Occipital lobe (tissue), 3 donors: Measurements from ENCODE around the gene DAD1. TPM values are rescaled to one million over a fixed set of nuclear protein-coding genes. Genes with fewer than 3 reads are reported as not detected.

Source experiments
- DNase-seq: peaks from one replicate; lab custom pipeline; 2025; lab: John Stamatoyannopoulos, UW
- small RNA-seq: library from RNA; depleted of rRNA; stranded (forward); fragments of <200 nt; gene quantifications from one replicate; pipeline ENCODE3, GENCODE V24; 2014
- total RNA-seq: library from RNA; depleted of rRNA; stranded (reverse); fragments of >200 nt; gene quantifications from one replicate; pipeline ENCODE4 v1.2.3, GENCODE V29; 2014

DAD1 gene
- total RNA-seq, 1 donor from 2014 or later = 72.5 TPM

DNA sequence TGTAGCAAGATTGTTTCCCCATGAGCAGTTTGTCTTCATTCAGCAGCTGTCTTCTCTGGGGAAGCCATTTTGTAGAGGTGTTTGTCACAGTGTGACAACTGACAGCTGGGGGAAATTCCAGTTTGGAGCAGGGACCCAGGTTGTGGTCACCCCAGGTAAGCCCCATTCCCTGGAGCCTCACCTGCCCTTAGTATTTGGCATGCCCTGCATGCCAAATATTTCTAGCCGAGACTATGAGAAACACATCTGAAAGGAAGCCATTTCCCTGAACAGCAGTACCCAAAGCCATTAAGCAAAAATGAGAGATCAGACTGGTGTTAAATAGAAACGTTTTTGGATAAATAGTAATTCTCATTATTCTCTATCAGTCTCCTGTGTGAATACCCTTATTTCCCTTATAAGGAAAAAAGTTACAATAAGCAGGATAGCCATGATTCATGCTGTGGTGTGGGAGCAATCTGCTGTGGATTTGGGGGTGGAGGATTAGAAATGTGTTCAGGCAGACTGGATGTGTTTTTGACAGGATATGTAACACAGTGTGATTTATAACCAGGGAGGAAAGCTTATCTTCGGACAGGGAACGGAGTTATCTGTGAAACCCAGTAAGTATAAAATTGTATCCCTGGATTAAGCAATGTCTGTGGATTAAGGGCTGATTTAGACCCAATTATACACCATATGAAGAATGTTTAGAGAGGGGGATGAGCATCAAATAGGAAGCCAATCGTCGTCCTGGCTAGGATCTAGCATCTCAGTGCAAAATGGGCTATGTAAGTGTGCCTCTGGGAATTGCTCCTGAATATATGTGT is 68.9 kb downstream of the DAD1 start:
- DNase-seq = no peak

DNA sequence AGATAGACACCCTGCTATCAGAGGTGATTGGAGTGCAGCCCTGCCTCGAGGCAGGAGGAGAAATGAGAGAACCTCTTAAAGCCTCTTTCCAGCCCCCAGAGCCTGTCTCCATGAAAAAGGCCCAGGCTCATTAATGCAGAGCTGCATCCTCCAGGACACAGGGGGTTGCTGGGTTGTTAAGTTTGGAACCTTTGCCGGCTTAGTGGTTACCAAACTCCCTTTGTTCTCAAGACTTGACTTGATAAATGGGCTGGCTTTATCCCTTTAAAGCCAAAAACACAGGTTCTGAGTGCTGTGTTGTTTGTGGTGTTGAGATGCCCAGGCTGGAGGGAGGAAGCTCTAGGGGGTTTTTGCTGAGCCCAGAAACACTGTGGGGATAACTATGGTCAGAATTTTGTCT is 71.0 kb downstream of the DAD1 start:
- DNase-seq = no peak

DNA sequence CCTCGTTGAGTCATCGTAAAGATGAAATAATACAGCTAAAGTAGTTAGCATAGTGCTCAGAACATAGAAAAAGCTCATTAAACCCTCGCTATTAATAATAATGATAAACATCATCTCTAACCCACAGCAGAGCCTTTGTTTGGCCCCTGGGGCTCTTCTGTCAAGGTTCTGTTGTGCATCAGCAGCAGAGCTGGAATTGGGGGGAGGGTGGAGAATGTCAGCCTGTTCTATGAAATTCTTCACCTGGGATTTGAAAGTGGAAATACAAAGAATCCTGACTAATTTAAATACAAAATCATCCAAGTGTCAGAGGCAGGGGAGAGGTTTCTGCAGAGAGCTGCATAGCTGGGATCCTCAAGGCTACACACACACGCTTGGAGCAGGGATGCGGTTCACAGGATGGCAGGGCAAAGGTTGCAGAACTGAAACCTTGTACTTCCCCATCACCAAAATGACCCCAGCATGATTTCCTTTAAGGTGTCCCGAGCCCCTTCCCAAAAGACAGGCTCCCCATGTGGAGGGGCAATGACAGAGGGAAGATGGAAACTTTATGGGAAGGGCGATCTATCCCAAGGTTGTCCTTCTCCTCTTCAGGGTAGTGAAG is 71.8 kb downstream of the DAD1 start:
- no peak for DNase-seq

DNA sequence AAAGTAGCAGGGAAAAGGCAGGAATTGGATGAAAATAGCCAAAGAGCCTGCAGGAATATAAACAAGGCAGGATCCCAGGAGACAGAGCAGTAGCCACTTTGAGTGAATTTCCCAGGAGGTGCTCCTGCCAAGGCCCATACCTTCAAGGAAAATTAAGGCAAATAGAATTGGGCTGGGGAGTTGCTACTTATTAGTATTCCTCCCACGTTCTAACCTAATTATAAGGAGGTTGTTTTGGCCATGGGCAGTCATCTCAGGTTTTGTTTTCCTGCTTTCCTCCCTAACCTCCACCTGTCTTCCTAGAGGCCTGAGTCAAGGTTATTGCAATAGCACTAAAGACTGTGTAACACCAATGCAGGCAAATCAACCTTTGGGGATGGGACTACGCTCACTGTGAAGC is 73.1 kb downstream of the DAD1 start:
- DNase-seq = no peak

Small RNAs within 50 kb of the gene (small RNA-seq; reads per million reads assigned to genes)
- gene TRAJ1 (not detected), gene TRAJ10 (not detected), gene TRAJ11 (not detected), gene TRAJ12 (not detected), gene TRAJ13 (not detected), gene TRAJ14 (not detected), gene TRAJ16 (not detected), gene TRAJ17 (not detected), gene TRAJ18 (not detected), gene TRAJ19 (not detected), gene TRAJ2 (not detected), gene TRAJ20 (not detected), gene TRAJ21 (not detected), gene TRAJ22 (not detected), gene TRAJ23 (not detected), gene TRAJ24 (not detected), gene TRAJ25 (not detected), gene TRAJ26 (not detected), gene TRAJ27 (not detected), gene TRAJ28 (not detected), gene TRAJ3 (not detected), gene TRAJ4 (not detected), gene TRAJ5 (not detected), gene TRAJ6 (not detected), gene TRAJ7 (not detected), gene TRAJ8 (not detected), gene TRAJ9 (not detected)

Other genes with a start within 250 kb of the DAD1 start
- 3.4 TPM for gene ABHD4, start 9.1 kb upstream of the DAD1 start, total RNA-seq
- not detected for gene OR6J1, start 55.1 kb upstream of the DAD1 start, total RNA-seq
- gene OXA1L, start 177.5 kb upstream of the DAD1 start, total RNA-seq = 33.5 TPM
- gene SLC7A7, start 226.2 kb upstream of the DAD1 start, total RNA-seq = 3.3 TPM
- 16.4 TPM for gene MRPL52, start 240.7 kb upstream of the DAD1 start, total RNA-seq
- gene MMP14, start 247.4 kb upstream of the DAD1 start, total RNA-seq = 8.3 TPM